SK-N-SH treated with all-trans-retinoic acid at 6 μM for 48 hours (cell line): ENCODE data around the gene KRT10.

Source experiments
- ATAC-seq: fragments of 200-7000 bp; cut with Tn5 transposase; 3 replicates; pipeline ENCODE4 v1.9.1; 2020; ENCODE audit warnings: mild to moderate bottlenecking, moderate library complexity
- ARNTL ChIP-seq: fragments of 450-650 bp; formaldehyde crosslinking; IDR thresholded peaks from 2 replicates; pipeline ENCODE4 v1.5.0; 2020; ENCODE audit warnings: low read depth, mild to moderate bottlenecking, moderate library complexity, borderline replicate concordance
- BACH2 ChIP-seq: fragments of 250-450 bp; sonication (Bioruptor Pico); IDR thresholded peaks from 2 replicates; pipeline ENCODE4 v1.9.0; 2021; ENCODE audit warnings: mild to moderate bottlenecking, borderline replicate concordance
- CSDC2 ChIP-seq: fragments of 250-450 bp; sonication (Bioruptor Pico); IDR thresholded peaks from 2 replicates; pipeline ENCODE4 v1.5.0; 2020; ENCODE audit warnings: mild to moderate bottlenecking, moderate library complexity
- GLIS3 ChIP-seq: fragments of 250-450 bp; sonication (Bioruptor Pico); IDR thresholded peaks from 2 replicates; pipeline ENCODE4 v1.5.0; 2020; ENCODE audit warnings: mild to moderate bottlenecking, moderate library complexity
- ISL1 ChIP-seq: fragments of 250-450 bp; sonication (Bioruptor Pico); IDR thresholded peaks from 2 replicates; pipeline ENCODE4 v2.1.2; 2022; ENCODE audit warnings: mild to moderate bottlenecking, moderate library complexity
- OSR1 ChIP-seq: fragments of 250-450 bp; sonication (Bioruptor Pico); IDR thresholded peaks from 2 replicates; pipeline ENCODE4 v1.8.0; 2022; ENCODE audit warnings: moderate library complexity, mild to moderate bottlenecking, inconsistent platforms
- PPARA ChIP-seq: fragments of 250-450 bp; sonication (Bioruptor Pico); IDR thresholded peaks from 2 replicates; pipeline ENCODE4 v1.5.0; 2020; ENCODE audit warnings: mild to moderate bottlenecking, borderline replicate concordance
- SNAI2 ChIP-seq: fragments of 250-450 bp; sonication (Bioruptor Pico); IDR thresholded peaks from 2 replicates; pipeline ENCODE4 v1.5.0; 2020; ENCODE audit warnings: mild to moderate bottlenecking, moderate library complexity
- TOX ChIP-seq: fragments of 250-450 bp; sonication (Bioruptor Pico); IDR thresholded peaks from 2 replicates; pipeline ENCODE4 v1.8.0; 2021; ENCODE audit warnings: mild to moderate bottlenecking, moderate library complexity, borderline replicate concordance
- ZC3H10 ChIP-seq: fragments of 250-450 bp; sonication (Bioruptor Pico); IDR thresholded peaks from 2 replicates; pipeline ENCODE4 v1.5.1; 2021; ENCODE audit warnings: mild to moderate bottlenecking, moderate library complexity
- ZFP3 ChIP-seq: fragments of 250-450 bp; sonication (Bioruptor Pico); IDR thresholded peaks from 2 replicates; pipeline ENCODE4 v1.5.0; 2020; ENCODE audit warnings: mild to moderate bottlenecking, moderate library complexity
- ZFP30 ChIP-seq: fragments of 450-650 bp; formaldehyde crosslinking; IDR thresholded peaks from 2 replicates; pipeline ENCODE4 v1.5.0; 2022; ENCODE audit warnings: mild to moderate bottlenecking, moderate library complexity
- ZNF565 ChIP-seq: fragments of 450-650 bp; formaldehyde crosslinking; conservative IDR thresholded peaks from 2 replicates; pipeline ENCODE4 v1.5.0; 2020; ENCODE audit warnings: low read depth, mild to moderate bottlenecking, moderate library complexity
- ZNF70 ChIP-seq: fragments of 450-650 bp; formaldehyde crosslinking; IDR thresholded peaks from 2 replicates; pipeline ENCODE4 v1.5.0; 2020; ENCODE audit warnings: mild to moderate bottlenecking, moderate library complexity
- ZNF8 ChIP-seq: fragments of 450-650 bp; formaldehyde crosslinking; IDR thresholded peaks from 2 replicates; pipeline ENCODE4 v1.5.0; 2020; ENCODE audit warnings: mild to moderate bottlenecking, moderate library complexity
- TF ChIP-seq, protein P1 (sequence below): fragments of 250-450 bp; sonication (Bioruptor Pico); IDR thresholded peaks from 2 replicates; pipeline ENCODE4 v1.8.0; 2020; ENCODE audit warnings: mild to moderate bottlenecking, moderate library complexity, borderline replicate concordance
- TF ChIP-seq, protein P2 (sequence below): fragments of 250-450 bp; sonication (Bioruptor Pico); IDR thresholded peaks from 2 replicates; pipeline ENCODE4 v1.5.0; 2020; ENCODE audit warnings: mild to moderate bottlenecking, moderate library complexity
- TF ChIP-seq, protein P3 (sequence below): fragments of 250-450 bp; sonication (Bioruptor Pico); IDR thresholded peaks from 2 replicates; pipeline ENCODE4 v1.5.1; 2020; ENCODE audit warnings: low read depth, mild to moderate bottlenecking, moderate library complexity

Gene KRT10

DNA sequence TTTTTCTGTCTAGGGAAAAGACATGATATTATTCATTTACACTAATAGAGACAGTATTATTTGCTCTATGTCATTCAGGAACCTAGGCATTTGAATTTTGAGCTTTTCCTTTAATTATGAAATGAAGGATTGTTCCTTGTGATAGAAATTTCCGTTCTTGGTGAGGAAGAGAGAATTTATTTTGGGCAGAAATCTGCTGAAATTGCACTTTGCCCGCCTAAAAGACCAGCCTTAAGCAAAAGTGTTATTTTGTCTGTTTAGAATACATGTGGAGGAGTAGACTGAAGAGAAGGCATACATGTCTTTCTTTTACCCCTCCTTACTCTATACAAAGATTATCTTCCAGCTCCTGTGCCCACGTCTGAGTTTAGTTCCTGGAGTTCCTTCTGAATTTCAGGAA is 16.8 kb upstream of the KRT10 start:
- TF ChIP-seq TOX (CRISPR knock-in tag) (no peak), CSDC2 (CRISPR knock-in tag) (no peak), GLIS3 (CRISPR knock-in tag) (no peak), PPARA (CRISPR knock-in tag) (no peak), ZC3H10 (CRISPR knock-in tag) (no peak), ZNF565 (CRISPR knock-in tag) (no peak)
- no peak for ATAC-seq

DNA sequence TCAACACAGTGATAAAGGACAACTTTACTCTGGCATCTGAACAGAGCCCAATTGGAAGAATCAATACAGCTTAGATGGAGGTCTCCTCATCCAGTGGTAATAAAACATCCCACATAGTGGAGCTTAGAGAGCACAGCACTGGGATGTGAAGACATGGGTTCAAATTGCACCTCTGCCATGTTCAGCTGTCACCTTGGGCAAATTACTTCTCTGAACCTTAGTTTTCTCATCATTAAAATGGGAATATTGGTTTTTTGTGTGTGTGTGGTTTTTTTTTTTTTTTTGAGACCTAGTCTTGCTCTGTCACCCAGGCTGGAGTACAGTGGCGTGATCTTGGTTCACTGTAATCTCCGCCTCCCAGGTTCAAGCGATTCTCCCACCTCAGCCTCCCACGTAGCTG is 13.6 kb upstream of the KRT10 start:
- TF ChIP-seq ZNF565 (CRISPR knock-in tag) (no peak), ISL1 (no peak), OSR1 (CRISPR knock-in tag) (no peak), ZNF70 (no peak), ZFP30 (CRISPR knock-in tag) (no peak)
- TF ChIP-seq, protein P1, sequence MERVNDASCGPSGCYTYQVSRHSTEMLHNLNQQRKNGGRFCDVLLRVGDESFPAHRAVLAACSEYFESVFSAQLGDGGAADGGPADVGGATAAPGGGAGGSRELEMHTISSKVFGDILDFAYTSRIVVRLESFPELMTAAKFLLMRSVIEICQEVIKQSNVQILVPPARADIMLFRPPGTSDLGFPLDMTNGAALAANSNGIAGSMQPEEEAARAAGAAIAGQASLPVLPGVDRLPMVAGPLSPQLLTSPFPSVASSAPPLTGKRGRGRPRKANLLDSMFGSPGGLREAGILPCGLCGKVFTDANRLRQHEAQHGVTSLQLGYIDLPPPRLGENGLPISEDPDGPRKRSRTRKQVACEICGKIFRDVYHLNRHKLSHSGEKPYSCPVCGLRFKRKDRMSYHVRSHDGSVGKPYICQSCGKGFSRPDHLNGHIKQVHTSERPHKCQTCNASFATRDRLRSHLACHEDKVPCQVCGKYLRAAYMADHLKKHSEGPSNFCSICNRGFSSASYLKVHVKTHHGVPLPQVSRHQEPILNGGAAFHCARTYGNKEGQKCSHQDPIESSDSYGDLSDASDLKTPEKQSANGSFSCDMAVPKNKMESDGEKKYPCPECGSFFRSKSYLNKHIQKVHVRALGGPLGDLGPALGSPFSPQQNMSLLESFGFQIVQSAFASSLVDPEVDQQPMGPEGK (CRISPR knock-in tag) = no peak
- TF ChIP-seq, protein P2, sequence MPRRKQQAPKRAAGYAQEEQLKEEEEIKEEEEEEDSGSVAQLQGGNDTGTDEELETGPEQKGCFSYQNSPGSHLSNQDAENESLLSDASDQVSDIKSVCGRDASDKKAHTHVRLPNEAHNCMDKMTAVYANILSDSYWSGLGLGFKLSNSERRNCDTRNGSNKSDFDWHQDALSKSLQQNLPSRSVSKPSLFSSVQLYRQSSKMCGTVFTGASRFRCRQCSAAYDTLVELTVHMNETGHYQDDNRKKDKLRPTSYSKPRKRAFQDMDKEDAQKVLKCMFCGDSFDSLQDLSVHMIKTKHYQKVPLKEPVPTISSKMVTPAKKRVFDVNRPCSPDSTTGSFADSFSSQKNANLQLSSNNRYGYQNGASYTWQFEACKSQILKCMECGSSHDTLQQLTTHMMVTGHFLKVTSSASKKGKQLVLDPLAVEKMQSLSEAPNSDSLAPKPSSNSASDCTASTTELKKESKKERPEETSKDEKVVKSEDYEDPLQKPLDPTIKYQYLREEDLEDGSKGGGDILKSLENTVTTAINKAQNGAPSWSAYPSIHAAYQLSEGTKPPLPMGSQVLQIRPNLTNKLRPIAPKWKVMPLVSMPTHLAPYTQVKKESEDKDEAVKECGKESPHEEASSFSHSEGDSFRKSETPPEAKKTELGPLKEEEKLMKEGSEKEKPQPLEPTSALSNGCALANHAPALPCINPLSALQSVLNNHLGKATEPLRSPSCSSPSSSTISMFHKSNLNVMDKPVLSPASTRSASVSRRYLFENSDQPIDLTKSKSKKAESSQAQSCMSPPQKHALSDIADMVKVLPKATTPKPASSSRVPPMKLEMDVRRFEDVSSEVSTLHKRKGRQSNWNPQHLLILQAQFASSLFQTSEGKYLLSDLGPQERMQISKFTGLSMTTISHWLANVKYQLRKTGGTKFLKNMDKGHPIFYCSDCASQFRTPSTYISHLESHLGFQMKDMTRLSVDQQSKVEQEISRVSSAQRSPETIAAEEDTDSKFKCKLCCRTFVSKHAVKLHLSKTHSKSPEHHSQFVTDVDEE (CRISPR knock-in tag) = no peak
- ATAC-seq = no peak

DNA sequence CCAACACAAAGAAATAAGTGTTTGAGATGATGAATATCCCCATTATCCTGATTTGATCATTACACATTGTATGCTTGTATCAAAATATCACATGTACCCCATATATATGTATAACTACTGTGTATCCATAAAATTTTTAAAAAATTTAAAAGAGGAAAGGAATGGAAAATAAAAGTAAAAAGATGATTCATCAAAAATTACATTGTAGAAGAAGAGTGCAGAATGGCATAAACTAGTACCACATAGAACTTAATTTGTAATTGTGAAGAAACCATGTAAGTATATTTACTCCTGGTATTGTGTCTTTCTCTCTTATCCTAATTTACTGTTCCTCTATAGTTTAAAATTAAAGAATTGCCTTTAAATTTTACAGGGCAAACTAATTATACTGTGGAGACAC is 11.5 kb upstream of the KRT10 start:
- no peak for TF ChIP-seq GLIS3 (CRISPR knock-in tag)
- TF ChIP-seq, protein P1 (CRISPR knock-in tag) = no peak
- no peak for ATAC-seq

DNA sequence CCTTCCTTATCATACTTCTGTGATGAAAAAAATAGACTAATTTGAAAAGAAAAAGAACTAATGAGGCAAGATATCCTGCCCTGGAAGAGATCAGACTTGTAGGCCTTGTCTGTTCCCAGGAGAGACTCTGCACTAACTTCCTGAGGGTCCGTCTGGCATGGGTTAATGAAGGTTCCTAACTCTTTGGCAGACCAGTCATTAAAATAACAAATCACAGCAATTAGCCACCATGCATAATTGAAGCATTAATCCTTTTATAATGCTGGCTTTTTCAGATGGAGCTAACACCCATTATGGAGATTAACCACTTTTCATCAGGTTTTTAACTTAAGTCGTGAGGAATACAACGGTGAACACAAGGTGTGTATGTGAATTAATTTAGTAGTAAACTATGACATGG is 10.4 kb upstream of the KRT10 start:
- no peak for ATAC-seq
- TF ChIP-seq ZNF8 (CRISPR knock-in tag) (no peak), ARNTL (CRISPR knock-in tag) (no peak), ZFP30 (CRISPR knock-in tag) (no peak), PPARA (CRISPR knock-in tag) (no peak), ZFP3 (CRISPR knock-in tag) (no peak), SNAI2 (CRISPR knock-in tag) (no peak)

DNA sequence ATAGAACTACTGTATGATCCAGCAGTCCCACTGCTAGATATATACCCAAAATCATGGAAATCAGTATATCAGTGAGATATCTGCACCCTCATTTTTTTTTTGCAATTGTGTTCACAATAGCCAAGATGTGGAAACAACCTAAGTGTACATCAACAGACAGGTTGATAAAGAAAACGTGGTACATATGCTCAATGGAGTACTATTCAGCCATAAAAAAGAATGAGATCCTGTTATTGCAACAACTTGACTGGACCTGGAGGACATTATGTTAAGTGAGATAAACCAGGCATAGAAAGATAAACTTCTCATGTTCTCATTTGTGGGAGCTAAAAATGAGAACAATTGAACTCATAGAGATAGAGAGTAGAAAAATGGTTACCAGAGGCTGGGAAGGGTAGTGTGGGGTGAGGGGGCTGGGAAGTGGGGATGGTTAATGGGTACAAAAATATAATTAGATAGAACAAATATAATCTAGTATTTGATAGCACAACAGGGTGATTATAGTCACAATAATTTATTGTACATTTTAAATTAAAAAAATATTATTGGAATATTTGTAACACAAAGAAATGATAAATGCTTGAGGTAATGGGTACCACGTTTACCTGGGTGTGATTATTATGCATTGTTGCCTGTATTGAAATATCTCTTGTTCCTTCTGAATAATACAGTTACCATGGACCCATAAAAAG is 7.8 kb upstream of the KRT10 start:
- no peak for ATAC-seq
- TF ChIP-seq, protein P2 (CRISPR knock-in tag) = no peak
- TF ChIP-seq BACH2 (CRISPR knock-in tag) (no peak), ARNTL (CRISPR knock-in tag) (no peak), ZNF70 (no peak), ISL1 (no peak), SNAI2 (CRISPR knock-in tag) (no peak), ZNF8 (CRISPR knock-in tag) (no peak), CSDC2 (CRISPR knock-in tag) (no peak)
- TF ChIP-seq, protein P1 (CRISPR knock-in tag) = no peak
- TF ChIP-seq, protein P3, sequence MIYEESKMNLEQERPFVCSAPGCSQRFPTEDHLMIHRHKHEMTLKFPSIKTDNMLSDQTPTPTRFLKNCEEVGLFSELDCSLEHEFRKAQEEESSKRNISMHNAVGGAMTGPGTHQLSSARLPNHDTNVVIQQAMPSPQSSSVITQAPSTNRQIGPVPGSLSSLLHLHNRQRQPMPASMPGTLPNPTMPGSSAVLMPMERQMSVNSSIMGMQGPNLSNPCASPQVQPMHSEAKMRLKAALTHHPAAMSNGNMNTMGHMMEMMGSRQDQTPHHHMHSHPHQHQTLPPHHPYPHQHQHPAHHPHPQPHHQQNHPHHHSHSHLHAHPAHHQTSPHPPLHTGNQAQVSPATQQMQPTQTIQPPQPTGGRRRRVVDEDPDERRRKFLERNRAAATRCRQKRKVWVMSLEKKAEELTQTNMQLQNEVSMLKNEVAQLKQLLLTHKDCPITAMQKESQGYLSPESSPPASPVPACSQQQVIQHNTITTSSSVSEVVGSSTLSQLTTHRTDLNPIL (CRISPR knock-in tag) = no peak
